Measurements from ENCODE around the gene CDC42EP2. TPM values are rescaled to one million over a fixed set of nuclear protein-coding genes. Genes with fewer than 3 reads are reported as not detected.

CDC42EP2 gene
- polyA plus RNA-seq, 1 of the 3 experiments (the other 2 are of a cell fraction): 8.1 TPM

DNA sequence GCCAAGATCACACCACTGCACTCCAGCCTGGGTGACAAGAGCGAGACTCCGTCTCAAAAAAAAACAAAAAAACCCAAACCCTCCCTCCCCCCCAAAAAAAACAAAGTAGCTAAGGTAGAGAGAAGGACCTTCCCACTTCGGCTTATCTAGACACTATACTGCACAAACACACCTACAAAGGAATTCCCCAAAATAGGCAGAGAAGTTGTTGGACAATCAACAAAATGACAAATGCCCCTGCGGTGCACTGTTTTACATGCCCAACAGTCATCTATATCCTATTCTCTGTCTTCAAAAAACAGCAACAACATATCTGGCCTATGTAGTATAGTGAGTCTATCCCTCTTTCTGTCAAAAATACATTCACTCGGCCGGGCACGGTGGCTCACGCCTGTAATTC, 12.4 kb downstream of the CDC42EP2 start:
- 95% methylated on average over 8 of the region's 8 CpGs for WGBS (ENCODE audit: low lambda C conversion rate)
- Histone ChIP-seq H3K9ac (no peak overlapping the region), H4K20me1 (ENCODE audit: insufficient read depth) (no peaks in the 10 kb centered on the region), H3K27me3 (ENCODE audit: insufficient read depth) (no peaks in the 10 kb centered on the region), H3K79me2 (ENCODE audit: insufficient read depth) (peaks cover 2% of the 10 kb centered on the region; the same call in 1 of the 2 replicates), H3K36me3 (replicated peaks in 1 of 2; ENCODE audit: control insufficient read depth in 1 of 2, insufficient read depth in 2 of 2, low read length in 1 of 2) (peaks cover 3 to 5% of the 10 kb centered on the region in 2 experiments), H3K9me2 (no peaks in the 10 kb centered on the region), H3K4me3 (ENCODE audit: low read depth in 2 of 2, low read length in 1 of 2) (no peak overlapping the region), H2AFZ (ENCODE audit: low read depth) (no peak overlapping the region), H3F3A (replicated peaks; ENCODE audit: insufficient read depth) (peaks cover 20% of the 10 kb centered on the region), H3K4me2 (no peak overlapping the region), H3K9me3 (no peaks in the 10 kb centered on the region), H3K27ac (ENCODE audit: low read depth in 2 of 2, low read length in 1 of 2) (no peak overlapping the region), H3K4me1 (ENCODE audit: control insufficient read depth in 1 of 2, insufficient read depth in 2 of 2, low read depth in 1 of 2, low read length in 1 of 2) (peaks cover 3% of the 10 kb centered on the region in 2 experiments; a peak in 2 of 4 replicates)
- TF ChIP-seq RXRA (IDR thresholded peaks at IDR 0.05; ENCODE audit: borderline replicate concordance, low read depth) (no peak), RFX5 (IDR thresholded peaks at IDR 0.05; ENCODE audit: low read length) (no peak), TCF12 (IDR thresholded peaks at IDR 0.05) (no peak), MAX (IDR thresholded peaks at IDR 0.05; ENCODE audit: low read depth) (no peak), USF1 (IDR thresholded peaks at IDR 0.05; ENCODE audit: borderline replicate concordance, low read depth) (no peak), FOXM1 (IDR thresholded peaks at IDR 0.05; ENCODE audit: low read depth) (no peak), GABPA (IDR thresholded peaks at IDR 0.05; ENCODE audit: low read depth) (no peak), CHD2 (IDR thresholded peaks at IDR 0.05; ENCODE audit: low read length, partially characterized antibody) (no peak), RAD21 (IDR thresholded peaks at IDR 0.05; ENCODE audit: low read length) (no peak)
- no peak for DNase-seq
- ChIA-PET POLR2A (interaction anchor here (4.0 kb wide), 1 partner anchor 12 kb away, joined by 14 read pairs; the partner anchor contains the start of gene CDC42EP2), CTCF (interaction anchor here (1.4 to 24.1 kb wide), 3 partner anchors 13 to 102 kb away, joined by 5 to 1118 read pairs (median 271); partner anchors contain the start of gene CDC42EP2)

DNA sequence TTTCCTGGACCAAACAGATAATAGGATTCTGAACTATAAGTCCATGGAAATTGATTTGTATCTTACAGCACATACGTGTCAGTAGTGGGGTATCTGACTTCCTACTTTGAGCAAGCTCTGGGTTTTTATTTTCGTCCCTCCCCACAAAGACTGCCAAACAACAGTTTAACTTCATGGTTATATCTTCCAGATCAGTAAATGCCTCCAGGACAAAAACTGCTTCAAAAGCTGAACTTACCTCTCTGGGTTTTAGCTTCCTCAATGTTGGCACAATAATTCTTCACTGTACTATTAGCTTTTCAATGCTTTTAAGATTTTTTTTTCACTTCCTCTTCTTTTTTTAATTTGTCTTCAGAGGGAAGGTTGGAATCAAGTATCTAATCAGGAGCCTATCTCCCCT, 14.8 kb downstream of the CDC42EP2 start:
- H3K9me3 ChIP-seq: no peaks in the 10 kb centered on the region
- no peaks in the 10 kb centered on the region for H3K36me3 ChIP-seq (replicated peaks in 1 of 2; ENCODE audit: control insufficient read depth in 1 of 2, insufficient read depth in 2 of 2, low read length in 1 of 2)
- H3K9ac ChIP-seq: no peak overlapping the region
- H3K9me2 ChIP-seq: no peaks in the 10 kb centered on the region
- no peak for DNase-seq
- peaks cover under 1% of the 10 kb centered on the region; the same call in 1 of the 2 replicates for H4K20me1 ChIP-seq (ENCODE audit: insufficient read depth)
- H3F3A ChIP-seq (replicated peaks; ENCODE audit: insufficient read depth): peaks cover 23% of the 10 kb centered on the region
- H3K4me3 ChIP-seq (ENCODE audit: low read depth in 2 of 2, low read length in 1 of 2): no peak overlapping the region; a peak in 1 of 4 replicates
- H2AFZ ChIP-seq (ENCODE audit: low read depth): peak overlapping the region; percentile 80
- no peak overlapping the region for H3K4me2 ChIP-seq
- peaks cover 8% of the 10 kb centered on the region for H3K79me2 ChIP-seq (ENCODE audit: insufficient read depth)
- no peaks in the 10 kb centered on the region for H3K27me3 ChIP-seq (ENCODE audit: insufficient read depth)
- POLR2A ChIA-PET: interaction anchor here (0.6 to 4.0 kb wide), 6 partner anchors 12 to 213 kb away, joined by 3 to 14 read pairs (median 4); partner anchors contain the start of gene CDC42EP2
- H3K4me1 ChIP-seq (ENCODE audit: control insufficient read depth in 1 of 2, insufficient read depth in 2 of 2, low read depth in 1 of 2, low read length in 1 of 2): peaks cover 0 to 3% of the 10 kb centered on the region in 2 experiments; a peak in 2 of 4 replicates
- 55% methylated on average over 2 of the region's 2 CpGs for WGBS (ENCODE audit: low lambda C conversion rate)
- peak overlapping the region in 1 of 2 experiments; percentile 13; a peak in 2 of 4 replicates for H3K27ac ChIP-seq (ENCODE audit: low read depth in 2 of 2, low read length in 1 of 2)
- TF ChIP-seq FOSL2 (IDR thresholded peaks at IDR 0.05; ENCODE audit: borderline replicate concordance, low read depth) (no peak), EP300 (IDR thresholded peaks at IDR 0.05; ENCODE audit: borderline replicate concordance in 1 of 2, low read depth in 1 of 2, low read length in 1 of 2) (no peak), RXRA (IDR thresholded peaks at IDR 0.05; ENCODE audit: borderline replicate concordance, low read depth) (no peak), MXI1 (IDR thresholded peaks at IDR 0.05; ENCODE audit: low read depth, low read length) (no peak), MAX (IDR thresholded peaks at IDR 0.05; ENCODE audit: low read depth) (no peak), SIN3A (IDR thresholded peaks at IDR 0.05; ENCODE audit: borderline replicate concordance, low read depth, low read length) (no peak)
- CTCF ChIA-PET: interaction anchor here (0.6 to 24.1 kb wide), 41 partner anchors 9 to 1084 kb away, joined by 3 to 1118 read pairs (median 5); partner anchors contain the start of genes CAPN1, CDC42EP2, SPDYC and TM7SF2
